GM18507 (cell line): ENCODE measurements around the gene IFITM10.

Source experiments
- DNase-seq: peaks from one replicate; pipeline ENCODE4 v3.0.0; 2011; ENCODE audit warnings: low read depth; ENCODE audit not compliant: insufficient read length; ENCODE audit errors: extremely low spot score
- FAIRE-seq: peaks from 2 replicates; lab custom pipeline; 2011; peaks lifted over from hg19 to GRCh38; lab: Jason Lieb, UNC

Gene IFITM10

DNA sequence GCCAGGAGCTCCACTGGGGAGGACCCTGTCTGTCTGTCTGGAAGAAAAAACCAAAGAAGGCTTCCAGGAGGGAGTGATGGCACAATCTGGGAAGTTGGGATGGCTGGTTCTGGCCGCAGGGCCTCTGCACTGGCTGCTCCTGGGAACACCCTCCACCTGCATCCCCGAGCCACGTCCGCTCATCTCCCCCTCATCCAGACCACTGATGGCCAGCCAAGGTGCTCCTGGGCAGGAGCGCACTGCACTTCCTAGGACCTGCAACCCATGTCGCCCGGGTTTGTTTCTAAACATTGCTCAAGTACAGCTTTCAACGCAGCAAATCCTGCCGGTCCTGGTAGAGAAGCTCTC, 4.9 kb upstream of the IFITM10 start:
- DNase-seq: no peak
- no peak for FAIRE-seq

- DNase-seq (no peak), FAIRE-seq (no peak)
These were observed 4.2 kb upstream of the IFITM10 start for GRCh38 chr11:1754376-1755150.

- DNase-seq (no peak), FAIRE-seq (no peak)
These were observed 3.5 kb upstream of the IFITM10 start for GRCh38 chr11:1753929-1754305.

DNA sequence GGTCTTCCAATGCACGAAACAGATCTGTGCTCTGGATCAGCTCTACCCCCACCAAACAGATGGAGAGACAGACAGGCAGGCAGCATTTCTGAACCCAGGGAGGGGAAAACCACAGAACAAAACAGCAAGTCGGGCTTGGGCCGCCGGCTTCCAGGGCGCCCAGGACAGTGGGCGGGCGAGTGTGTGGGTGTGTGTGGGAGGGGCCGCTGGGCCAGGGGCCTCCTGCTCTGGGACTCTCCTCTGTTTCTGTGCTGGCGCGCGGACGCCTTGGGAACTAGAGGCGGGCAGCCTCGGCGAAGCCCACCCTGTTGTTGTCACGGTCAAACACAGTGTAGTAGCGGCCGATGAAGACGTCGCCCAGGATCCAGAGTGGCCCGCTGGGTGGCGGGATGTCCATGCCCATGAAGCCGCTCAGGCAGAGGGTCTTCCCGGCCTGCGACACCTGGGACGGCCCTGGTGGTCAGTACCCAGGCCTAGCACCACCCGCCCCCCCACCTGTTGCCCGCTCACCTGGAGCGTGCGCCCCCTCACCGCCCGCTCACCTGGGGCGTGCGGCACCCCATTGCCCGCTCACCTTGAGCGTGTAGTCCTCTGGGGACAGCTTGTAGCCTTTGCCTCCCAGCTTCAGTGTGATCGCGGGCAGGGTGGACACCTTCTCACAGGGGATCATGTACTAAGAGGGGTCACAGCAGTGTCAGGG, 3.0 kb upstream of the IFITM10 start:
- no peak for DNase-seq
- FAIRE-seq: no peak

- FAIRE-seq (no peak), DNase-seq (no peak)
These were observed 2.5 kb upstream of the IFITM10 start for GRCh38 chr11:1752907-1753228.

DNA sequence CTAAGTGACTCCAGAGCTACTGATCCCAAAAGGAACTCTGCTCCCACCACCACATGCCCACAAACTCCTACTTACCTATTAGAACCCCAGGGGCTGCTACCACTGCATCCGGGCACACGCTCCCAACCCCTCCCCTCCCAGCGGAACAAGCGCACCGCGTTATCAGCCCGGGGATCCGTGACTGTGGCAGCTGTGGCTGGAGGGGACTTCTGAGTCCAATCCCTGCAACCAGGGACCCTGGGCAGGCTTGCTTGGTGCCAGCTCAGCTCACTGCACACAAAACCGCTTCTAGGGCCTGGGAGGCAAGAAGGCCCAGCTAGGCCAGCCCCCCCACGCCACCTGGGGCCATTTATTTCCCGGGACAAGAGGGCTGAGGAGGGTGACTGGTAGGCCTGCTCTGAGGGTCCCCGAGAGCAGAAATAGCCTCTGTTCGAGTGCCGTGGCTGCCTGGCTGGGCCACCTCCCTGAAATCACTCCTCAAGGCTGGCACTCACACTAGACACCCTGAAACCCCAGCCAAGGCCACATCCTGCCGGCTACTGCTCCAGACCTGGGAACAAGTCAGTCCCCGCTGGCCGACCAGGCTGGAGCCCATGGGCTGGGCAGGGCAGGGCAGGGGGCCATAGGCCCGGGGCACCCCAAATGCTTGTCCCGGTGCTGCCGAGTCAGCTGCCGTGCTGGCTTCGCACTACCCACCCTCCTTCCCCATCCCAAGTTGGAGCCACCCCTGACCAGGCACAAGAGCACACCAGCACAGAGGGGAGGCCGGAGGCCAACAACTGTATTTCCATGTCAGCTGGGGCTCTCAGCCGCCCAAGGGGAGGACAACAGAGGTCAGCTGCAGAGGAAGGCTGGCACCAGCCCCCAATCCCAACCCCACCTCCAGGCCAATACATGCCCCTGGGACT, 1.9 kb upstream of the IFITM10 start:
- FAIRE-seq (no peak), DNase-seq (no peak)

DNA sequence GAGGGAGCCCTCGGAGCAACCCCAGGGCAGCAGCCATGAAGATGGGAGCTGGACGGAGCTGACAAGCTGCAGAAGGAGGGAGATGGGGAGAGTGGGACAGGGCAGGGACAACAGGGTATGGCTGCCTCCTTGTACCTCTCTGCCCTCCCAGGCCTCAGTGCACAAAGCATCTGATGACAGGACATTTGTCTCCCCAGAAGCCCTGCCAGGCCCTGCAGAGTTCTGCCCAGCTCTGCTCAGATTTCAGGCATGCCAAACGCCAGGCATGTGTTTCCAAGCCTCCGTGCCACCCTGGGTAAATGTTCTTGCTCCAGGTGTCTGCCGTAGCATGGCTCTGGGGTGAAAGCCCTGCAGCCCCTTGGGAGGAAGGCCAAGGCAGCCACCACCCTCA, 1.1 kb upstream of the IFITM10 start:
- FAIRE-seq (no peak), DNase-seq (no peak)

DNA sequence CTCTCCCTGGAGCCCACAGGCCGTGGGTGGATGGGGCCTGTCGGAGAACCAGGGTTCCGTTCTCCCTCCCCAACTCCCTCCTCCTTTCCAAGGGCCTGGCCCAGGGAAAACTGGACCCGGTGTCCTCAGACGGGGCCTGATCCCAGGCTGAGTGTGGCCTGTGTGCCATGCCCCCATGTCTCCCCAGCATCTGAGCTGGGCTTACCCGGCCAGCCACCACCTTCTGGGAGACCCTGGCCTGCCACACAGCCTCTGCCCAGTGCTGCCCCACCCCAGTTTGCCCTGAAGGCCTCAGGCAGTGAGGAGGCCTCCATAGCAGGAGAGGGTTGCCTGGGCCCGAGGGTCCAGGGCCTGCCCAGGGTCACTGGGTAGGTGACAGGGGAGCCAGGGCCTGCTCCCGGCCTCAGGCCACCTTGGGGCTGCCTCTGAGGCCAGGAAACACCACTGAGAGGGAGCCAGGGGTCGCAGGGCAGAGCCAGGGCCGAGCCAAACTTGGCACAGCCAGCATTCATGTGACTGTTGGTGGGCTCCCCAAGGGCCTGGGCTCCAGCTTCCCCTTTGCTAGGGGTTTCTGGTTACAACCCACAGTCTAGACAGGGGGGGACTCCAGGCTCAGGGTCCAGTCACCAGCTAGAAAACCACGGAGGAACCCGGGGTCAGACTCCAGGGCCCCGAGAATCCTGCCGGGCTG, 590 bp upstream of the IFITM10 start:
- DNase-seq: no peak
- FAIRE-seq: no peak

- no peak for DNase-seq
- FAIRE-seq: no peak
These were observed 722 bp downstream of the IFITM10 start for GRCh38 chr11:1749395-1750351.

- DNase-seq (no peak), FAIRE-seq (no peak)
These were observed 1.6 kb downstream of the IFITM10 start for GRCh38 chr11:1748636-1749394.

DNA sequence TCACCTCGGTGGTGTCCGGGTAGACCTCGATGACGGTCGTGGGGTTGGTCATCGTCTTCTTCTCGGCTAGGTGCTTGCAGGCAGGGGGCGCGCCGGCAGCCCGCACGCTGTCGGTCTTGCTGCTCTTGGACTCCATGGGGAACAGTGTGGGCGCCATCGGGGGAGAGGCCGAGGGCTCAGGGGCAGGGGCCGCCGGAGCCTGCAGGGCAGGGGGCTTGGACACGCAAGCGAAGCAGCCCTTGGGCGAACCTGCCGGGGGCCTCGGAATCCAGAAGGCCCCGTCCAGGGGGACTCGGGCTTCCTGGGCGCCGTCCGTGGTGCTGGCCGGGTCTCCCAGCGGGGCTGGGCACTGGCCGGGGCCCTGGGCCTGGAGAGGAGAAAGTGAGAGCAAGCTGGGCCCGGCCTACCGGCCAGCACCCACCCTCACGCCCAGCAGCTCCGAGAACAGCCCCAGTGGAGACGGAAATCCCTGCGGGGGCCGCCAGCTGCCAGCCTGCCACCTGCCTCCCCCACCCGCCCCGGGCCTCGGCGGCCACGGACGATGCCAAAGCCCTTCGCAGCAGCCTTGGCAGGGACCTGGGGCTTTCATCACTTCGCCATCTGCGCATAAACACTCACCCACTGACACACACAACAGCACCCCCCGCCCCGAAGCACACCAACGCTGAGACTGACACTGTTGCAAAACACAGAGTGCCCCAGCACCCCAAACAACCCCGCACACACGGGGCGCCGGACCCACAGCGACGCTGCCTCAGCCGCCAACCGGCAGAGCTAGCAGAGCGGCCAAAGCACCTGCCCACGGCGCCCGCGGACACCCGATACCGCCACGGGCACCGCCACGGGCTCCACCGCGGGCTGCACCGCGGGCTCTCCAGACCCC, 2.4 kb downstream of the IFITM10 start:
- DNase-seq (no peak), FAIRE-seq (no peak)

DNA sequence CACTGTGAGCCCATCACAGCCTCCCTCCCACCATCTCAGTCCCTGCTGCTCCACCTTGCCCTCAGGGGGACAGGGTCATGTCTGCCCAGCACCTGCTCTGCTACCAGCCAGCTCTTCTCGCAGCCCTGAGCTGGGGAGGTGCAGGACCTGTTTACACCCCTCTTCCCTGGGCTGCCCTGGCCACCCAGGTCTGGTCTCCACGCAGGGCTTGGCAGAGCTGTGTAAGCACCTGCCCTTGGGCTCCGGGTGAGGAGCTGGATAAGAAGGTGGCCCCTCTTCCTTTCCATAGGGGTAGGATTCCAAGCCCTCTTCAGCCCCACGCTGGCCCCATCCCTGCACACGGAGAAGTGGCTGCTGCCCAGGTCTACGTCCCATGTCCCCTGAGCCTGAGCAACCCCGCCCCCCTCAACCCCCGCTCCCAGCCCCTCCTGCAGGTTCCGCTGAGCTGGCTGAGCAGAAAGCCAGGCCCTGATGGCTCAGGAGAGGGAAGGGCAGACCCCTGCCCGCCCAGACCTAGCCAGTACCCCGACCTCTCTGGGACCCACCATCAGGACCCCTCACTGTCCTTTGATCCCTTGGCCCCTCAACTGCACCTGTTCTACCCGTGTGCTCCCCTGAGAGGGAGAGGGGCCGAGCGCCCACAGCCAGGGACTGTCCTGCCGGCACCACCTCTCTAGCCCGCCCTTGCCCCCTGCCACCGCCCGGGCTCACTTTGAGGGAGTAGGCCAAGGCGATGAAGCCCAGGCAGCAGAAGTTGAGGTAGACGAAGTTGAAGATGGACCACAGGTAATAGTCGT, 3.2 kb downstream of the IFITM10 start:
- FAIRE-seq: no peak
- no peak for DNase-seq

- FAIRE-seq (no peak), DNase-seq (no peak)
These were observed 3.9 kb downstream of the IFITM10 start for GRCh38 chr11:1746511-1746931.

DNA sequence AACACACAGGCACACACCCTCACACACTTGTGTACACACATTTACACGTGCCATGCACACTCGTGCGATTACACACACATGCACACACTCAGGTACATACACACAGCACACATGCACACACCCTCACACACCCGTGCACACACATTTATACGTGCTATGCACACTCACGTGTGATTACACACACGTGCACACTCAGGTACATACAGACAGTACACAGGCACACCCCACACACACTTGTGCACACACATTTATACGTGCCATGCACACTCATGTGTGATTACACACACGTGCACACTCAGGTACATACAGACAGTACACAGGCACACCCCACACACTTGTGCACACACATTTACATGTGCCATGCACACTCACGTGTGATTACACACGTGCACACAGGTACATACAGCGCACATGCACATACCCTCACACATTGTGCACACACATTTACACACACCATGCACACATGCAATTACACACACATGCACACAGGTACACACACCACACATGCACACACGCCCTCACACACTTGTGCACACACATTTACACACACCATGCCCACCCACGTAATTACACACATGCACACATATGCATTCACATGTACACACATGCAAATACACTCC, 4.6 kb downstream of the IFITM10 start:
- FAIRE-seq (no peak), DNase-seq (no peak)

- FAIRE-seq (no peak), DNase-seq (no peak)
These were observed 5.3 kb downstream of the IFITM10 start for GRCh38 chr11:1744891-1745700.
